Gastrocnemius medialis (tissue), 4 donors: Measurements from ENCODE around the gene TRIO. TPM values are rescaled to one million over a fixed set of nuclear protein-coding genes. Genes with fewer than 3 reads are reported as not detected.

Experiments used
- ATAC-seq, 2 donors: fragments of 150-250 bp; one replicate each; pipeline ENCODE4 v1.9.1; 2016
- DNase-seq, 2 donors: peaks; one replicate each; pipeline ENCODE4 v3.0.0-alpha.2; 2019
- H3K27ac ChIP-seq, 4 donors: fragments of 200-600 bp; sonication (generic); 1 replicate in 1 of 4; 2 replicates in 3 of 4; pipeline ENCODE4 v1.5.1; 2016 to 2018; ENCODE audit warnings: mild to moderate bottlenecking in 2 of 4, moderate library complexity in 1 of 4
- H3K27me3 ChIP-seq, 3 donors: fragments of 200-600 bp; sonication (generic) in 2 of 3; 1 replicate in 1 of 3; 2 replicates in 2 of 3; pipeline versions ENCODE4 v1.5.1 to v1.6.0; 2016 to 2019; ENCODE audit warnings: mild to moderate bottlenecking in 1 of 3, moderate library complexity in 1 of 3
- H3K36me3 ChIP-seq, 2 donors: fragments of 200-600 bp; sonication (generic) in 1 of 2; one replicate each; pipeline ENCODE4 v1.5.1; 2017 to 2018
- H3K4me1 ChIP-seq, 2 donors: fragments of 200-600 bp; sonication (generic) in 1 of 2; one replicate each; pipeline ENCODE4 v1.5.1; 2016 to 2017; ENCODE audit warnings: mild to moderate bottlenecking in 2 of 2
- H3K4me3 ChIP-seq, 4 donors: fragments of 200-600 bp; sonication (generic) in 3 of 4; 1 replicate in 1 of 4; 2 replicates in 3 of 4; pipeline ENCODE4 v1.5.1; 2016 to 2019; ENCODE audit warnings: mild to moderate bottlenecking in 2 of 4
- H3K9me3 ChIP-seq, 3 donors: fragments of 200-600 bp; sonication (generic) in 2 of 3; 1 replicate in 1 of 3; 2 replicates in 2 of 3; pipeline ENCODE4 v1.5.1; 2016 to 2019
- CTCF ChIP-seq, 5 experiments: fragments of 450-650 bp in 3 of 5; fragments of 200-600 bp in 2 of 5; sonication (generic) in 2 of 5; IDR thresholded peaks in 4 of 5; conservative IDR thresholded peaks in 1 of 5; 1 replicate in 4 of 5; 2 replicates in 1 of 5; pipeline ENCODE4 v1.5.1; 2016 to 2019; ENCODE audit warnings: antibody characterized with exemption in 5 of 5, mild to moderate bottlenecking in 3 of 5, moderate library complexity in 3 of 5
- POLR2A ChIP-seq, 2 donors: fragments of 450-650 bp; IDR thresholded peaks; one replicate each; pipeline ENCODE4 v1.6.1; 2017; ENCODE audit warnings: antibody characterized with exemption in 2 of 2, mild to moderate bottlenecking in 2 of 2, moderate library complexity in 2 of 2
- in situ Hi-C, 4 donors: fragments of 200-750 bp; cut with MboI; loops; one replicate each; pipeline versions ENCODE4 v1.15.0 to v1.8.0; 2017; ENCODE audit warnings: low sequenced_read_pairs in 4 of 4
- intact Hi-C: fragments of 100-400 bp; cut with DNase I; formaldehyde crosslinking; loops from one replicate; pipeline ENCODE4 v1.15.1; 2023; ENCODE audit warnings: low total_unique reads
- total RNA-seq, 4 donors: library from RNA; depleted of rRNA; stranded (reverse); fragments of >200 nt; gene quantifications; one replicate each; pipeline versions ENCODE4 v1.1.0 to v1.2.3, GENCODE V29; 2016

TRIO gene
- total RNA-seq, 4 donors from 2014 or later = 31.5 to 57.5 (median 50.4) TPM

GRCh38 chr5:14261856-14262611, 118.9 kb downstream of the TRIO start:
- intact Hi-C loops (no loop called here), in situ Hi-C loops (loop anchor here in 2 of 4 donors (10.0 to 25.0 kb wide), 2 partner anchors 147 to 275 kb away; no protein-coding TSS in a partner anchor)
- DNase-seq = no peak
- no peak for ATAC-seq
- TF ChIP-seq CTCF (IDR thresholded peaks at IDR 0.05 in 4 of 5, conservative IDR thresholded peaks at IDR 0.05 in 1 of 5) = no peak
- TF ChIP-seq POLR2A (IDR thresholded peaks at IDR 0.05) = no peak
- Histone ChIP-seq H3K9me3 (no peaks in the 10 kb centered on the region), H3K4me1 (peaks cover 34 to 40% of the 10 kb centered on the region in 2 donors), H3K27ac (no peak overlapping the region), H3K27me3 (no peaks in the 10 kb centered on the region), H3K4me3 (no peak overlapping the region), H3K36me3 (no peaks in the 10 kb centered on the region)

- ATAC-seq = no peak
- Histone ChIP-seq H3K27ac (no peak overlapping the region), H3K27me3 (no peaks in the 10 kb centered on the region), H3K4me3 (no peak overlapping the region), H3K9me3 (no peaks in the 10 kb centered on the region), H3K4me1 (peaks cover 35% of the 10 kb centered on the region in 2 donors), H3K36me3 (no peaks in the 10 kb centered on the region)
- no peak for DNase-seq
- TF ChIP-seq POLR2A (IDR thresholded peaks at IDR 0.05) (no peak), CTCF (IDR thresholded peaks at IDR 0.05 in 4 of 5, conservative IDR thresholded peaks at IDR 0.05 in 1 of 5) (no peak)
- intact Hi-C loops (no loop called here), in situ Hi-C loops (loop anchor here in 2 of 4 donors (10.0 to 25.0 kb wide), 2 partner anchors 148 to 276 kb away; no protein-coding TSS in a partner anchor)
These were observed 120.0 kb downstream of the TRIO start for GRCh38 chr5:14263113-14263512.

- H3K4me1 ChIP-seq = peaks cover 36 to 41% of the 10 kb centered on the region in 2 donors
- intact Hi-C loops (no loop called here), in situ Hi-C loops (loop anchor here in 2 of 4 donors (10.0 to 25.0 kb wide), 2 partner anchors 149 to 276 kb away; no protein-coding TSS in a partner anchor)
- H3K36me3 ChIP-seq = no peaks in the 10 kb centered on the region
- no peak for TF ChIP-seq POLR2A (IDR thresholded peaks at IDR 0.05)
- TF ChIP-seq CTCF (IDR thresholded peaks at IDR 0.05 in 4 of 5, conservative IDR thresholded peaks at IDR 0.05 in 1 of 5) = no peak
- no peak overlapping the region for H3K4me3 ChIP-seq
- ATAC-seq = no peak
- peak overlapping the region in 1 of 4 donors; percentile 51 for H3K27ac ChIP-seq
- H3K27me3 ChIP-seq = no peaks in the 10 kb centered on the region
- DNase-seq = no peak
- H3K9me3 ChIP-seq = no peaks in the 10 kb centered on the region
These were observed 120.6 kb downstream of the TRIO start for GRCh38 chr5:14263699-14264098.

- ATAC-seq (peak; percentile 71 to 73), DNase-seq (peak; percentile 79 to 85)
- intact Hi-C loops = loop anchor here (5.0 kb wide), 1 partner anchor 62 kb away; no protein-coding TSS in a partner anchor
- peak overlapping the region in 2 of 4 donors; percentile 27 to 51 for H3K27ac ChIP-seq
- H3K9me3 ChIP-seq = no peaks in the 10 kb centered on the region
- H3K4me3 ChIP-seq = peak overlapping the region; percentile 19 to 52 (median 38)
- peaks cover 43 to 44% of the 10 kb centered on the region in 2 donors for H3K4me1 ChIP-seq
- no peaks in the 10 kb centered on the region for H3K27me3 ChIP-seq
- TF ChIP-seq POLR2A (IDR thresholded peaks at IDR 0.05) (peak; percentile 37 to 46), CTCF (IDR thresholded peaks at IDR 0.05 in 4 of 5, conservative IDR thresholded peaks at IDR 0.05 in 1 of 5) (no peak)
- in situ Hi-C loops = loop anchor here in 3 of 4 donors (5.0 to 25.0 kb wide), 4 partner anchors 150 to 277 kb away; no protein-coding TSS in a partner anchor
- H3K36me3 ChIP-seq = no peaks in the 10 kb centered on the region
These were observed 121.6 kb downstream of the TRIO start for GRCh38 chr5:14264605-14265316.
